ENCODE measurements around the gene LMCD1.
"Not testable (repeated sequence)": the region's sequence is repeated elsewhere in the genome, so short reads cannot be mapped to it uniquely, and the experiment has no call there.

The LMCD1 gene

DNA sequence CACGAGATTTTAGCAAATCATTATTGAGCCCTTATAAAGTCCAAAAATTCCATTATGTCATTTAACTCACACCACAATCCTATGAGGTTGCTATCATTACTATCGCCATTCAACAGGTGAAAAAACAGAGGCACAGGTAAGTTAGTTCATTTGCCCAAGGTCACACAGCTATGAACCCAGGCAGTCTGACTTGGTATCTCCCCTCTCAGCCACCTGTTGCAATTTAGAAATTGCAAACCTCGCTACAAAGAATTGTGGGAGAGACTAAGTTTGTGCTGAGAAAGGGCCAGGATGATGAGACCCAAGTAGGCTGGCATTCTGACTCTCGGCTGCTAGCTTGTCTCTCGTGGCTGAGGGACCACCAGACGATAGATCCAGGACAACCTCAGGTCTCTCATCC lies 57.7 kb downstream of the LMCD1 start:
- DNase-seq, result no peak

DNA sequence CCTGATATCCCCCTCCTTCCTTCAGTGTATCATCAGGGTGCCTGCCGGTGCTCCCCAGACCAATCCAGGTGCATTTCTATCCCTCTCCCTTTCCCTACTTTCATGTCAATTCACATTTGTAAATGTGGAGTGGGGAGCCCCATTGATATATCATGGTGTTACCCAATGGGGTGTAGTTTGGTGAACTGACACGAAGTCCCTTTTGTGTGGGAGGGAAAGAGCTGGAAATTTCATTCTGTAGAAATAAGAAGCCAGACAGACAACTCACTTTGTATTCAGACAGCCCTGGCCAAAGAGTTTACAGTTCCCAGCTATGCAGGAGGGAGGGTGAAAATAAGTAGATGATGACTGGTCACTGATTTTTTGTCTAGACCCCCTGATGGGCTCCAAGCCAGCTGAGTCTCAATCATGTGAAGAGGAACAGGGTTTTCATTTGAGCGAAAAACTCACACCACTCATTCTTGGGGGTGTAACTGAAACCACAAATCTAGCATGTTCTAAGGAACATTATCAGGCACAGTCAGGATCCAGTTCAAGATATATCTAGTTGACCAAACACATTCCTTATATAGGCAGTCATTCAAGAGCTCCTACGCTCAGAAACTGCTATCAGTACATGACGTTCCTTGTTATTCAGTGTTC lies 58.9 kb downstream of the LMCD1 start:
- no peak for DNase-seq

DNA sequence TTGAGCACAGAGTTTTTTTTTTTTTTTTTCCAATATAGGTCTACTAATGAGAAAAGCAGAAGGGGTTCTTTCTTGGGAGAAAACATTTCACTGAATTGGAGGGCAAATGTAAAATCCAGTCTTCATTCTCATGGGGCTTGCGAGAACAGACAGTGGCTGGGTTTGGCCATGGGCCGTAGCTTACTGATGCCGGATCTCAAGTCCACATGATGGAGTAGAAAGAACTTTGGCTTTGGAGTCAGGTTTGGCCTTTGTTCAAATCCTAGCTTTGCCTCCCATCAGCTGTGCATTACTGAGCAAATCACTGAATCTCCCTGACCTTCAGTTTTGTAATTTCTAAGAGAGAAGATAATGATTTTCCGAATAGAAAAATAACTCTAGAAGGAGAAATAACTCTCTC lies 59.7 kb downstream of the LMCD1 start:
- DNase-seq, result no peak

DNA sequence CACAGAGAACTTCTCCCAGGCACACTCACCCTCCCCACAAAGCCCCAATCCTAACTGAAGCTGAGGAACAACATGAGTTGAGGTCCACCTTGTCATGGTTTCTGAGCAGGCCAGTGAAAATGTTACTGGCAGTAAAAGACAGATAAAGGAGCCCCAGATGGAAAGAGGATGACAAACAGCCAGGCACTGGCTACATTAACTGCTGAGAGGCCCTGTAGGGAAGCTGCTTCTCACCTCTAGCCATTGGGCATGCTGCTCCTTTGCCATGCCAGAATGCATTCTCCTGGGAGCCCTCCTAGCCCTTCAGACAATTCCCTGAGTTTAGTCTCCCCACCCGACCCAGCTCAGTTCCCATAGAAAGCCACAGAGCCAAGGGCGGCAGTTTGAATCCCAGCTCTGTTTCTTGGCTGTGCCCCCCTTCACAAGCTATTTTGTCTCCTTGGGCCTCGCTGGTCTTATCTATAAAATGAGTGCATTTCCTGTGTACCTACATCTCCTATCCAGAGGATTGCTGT lies 60.5 kb downstream of the LMCD1 start:
- DNase-seq, result no peak

DNA sequence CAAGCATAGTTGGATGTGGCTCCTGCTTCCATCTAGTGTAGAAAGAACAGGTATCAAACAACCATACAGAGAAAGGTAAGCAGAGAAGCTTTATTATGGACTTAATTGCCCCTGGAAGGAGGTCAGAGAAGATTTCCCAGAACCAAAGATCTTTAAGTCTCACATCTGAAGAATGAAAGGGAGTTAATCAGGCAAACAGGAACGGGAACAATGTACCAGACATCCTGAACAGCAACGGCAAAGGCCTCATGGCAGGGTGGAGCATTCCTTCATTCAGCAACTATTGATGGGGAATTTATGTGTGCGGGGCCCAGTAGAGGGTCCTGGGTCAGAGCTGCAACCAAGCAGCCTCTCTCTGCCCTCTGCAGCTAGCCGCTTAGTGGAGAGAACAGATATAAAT lies 61.5 kb downstream of the LMCD1 start:
- DNase-seq, result no peak

DNA sequence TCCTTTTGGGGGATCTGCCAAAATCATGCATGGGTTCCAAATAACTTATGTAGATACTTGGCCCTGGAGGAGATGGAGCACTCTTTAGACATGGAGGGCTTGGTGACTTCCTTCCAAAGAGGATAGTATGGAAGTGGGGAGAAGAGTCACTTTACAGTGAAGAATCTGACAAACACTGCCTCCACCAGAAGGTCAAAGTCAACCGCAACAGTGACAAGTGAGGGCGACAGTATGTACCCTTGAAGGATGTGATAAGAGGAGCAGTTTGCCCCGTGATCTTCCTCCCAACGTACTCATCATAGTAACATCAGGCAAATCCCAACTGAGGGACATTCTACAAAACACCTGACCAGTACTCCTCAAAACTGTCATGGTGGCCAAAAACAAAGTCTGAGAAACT lies 62.0 kb downstream of the LMCD1 start:
- DNase-seq, result no peak

DNA sequence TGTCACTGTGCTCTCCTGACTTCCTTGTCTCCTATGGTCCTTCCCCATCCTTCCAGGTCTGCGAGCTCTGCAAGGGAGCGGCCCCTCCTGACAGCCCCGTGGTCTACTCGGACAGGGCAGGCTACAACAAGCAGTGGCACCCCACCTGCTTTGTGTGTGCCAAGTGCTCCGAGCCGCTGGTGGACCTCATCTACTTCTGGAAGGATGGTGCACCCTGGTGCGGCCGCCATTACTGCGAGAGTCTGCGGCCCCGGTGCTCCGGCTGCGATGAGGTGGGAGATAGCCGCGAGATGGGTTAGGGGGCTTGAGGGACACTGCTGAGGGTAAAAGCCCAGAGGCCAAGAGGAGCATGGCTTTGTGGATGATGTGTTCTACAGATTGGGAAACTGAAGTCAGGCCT lies 63.8 kb downstream of the LMCD1 start:
- DNase-seq, result no peak

DNA sequence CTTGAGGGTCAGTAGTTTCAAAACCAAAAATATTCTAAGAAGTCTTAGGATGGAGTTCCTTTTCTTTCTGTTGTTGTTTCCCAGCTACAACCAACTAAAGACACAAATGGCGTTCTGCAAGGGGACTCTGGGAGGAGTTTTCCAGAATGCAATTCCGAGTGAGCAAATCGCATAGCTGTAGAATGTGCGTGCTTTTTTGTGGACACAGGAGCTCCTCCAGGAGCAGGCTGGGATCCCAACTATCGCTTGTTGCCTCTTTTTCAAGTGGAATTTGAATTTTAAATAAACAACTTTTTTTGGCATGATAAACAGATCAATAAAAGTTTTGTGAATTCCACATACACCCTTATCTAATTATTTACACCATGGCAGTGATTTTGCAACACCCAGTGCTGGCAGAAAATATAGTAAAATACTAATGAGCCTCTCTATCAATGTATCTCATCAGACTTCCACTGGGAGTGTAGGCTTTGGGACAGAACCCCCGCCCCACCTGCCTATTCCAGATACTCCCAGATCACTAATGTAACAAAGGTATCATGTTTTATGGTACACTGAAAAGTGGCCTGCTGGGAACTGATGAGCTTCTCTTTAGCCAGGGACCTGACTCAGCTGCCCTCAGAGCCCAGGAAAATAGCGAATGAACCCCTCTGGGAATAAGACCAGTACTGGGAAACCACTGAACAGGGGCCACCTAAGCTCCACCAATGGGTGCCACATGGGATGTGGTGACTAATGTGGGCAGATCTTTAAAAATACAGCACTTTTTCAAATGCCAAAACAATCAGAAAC lies 66.4 kb downstream of the LMCD1 start:
- DNase-seq, result no peak

DNA sequence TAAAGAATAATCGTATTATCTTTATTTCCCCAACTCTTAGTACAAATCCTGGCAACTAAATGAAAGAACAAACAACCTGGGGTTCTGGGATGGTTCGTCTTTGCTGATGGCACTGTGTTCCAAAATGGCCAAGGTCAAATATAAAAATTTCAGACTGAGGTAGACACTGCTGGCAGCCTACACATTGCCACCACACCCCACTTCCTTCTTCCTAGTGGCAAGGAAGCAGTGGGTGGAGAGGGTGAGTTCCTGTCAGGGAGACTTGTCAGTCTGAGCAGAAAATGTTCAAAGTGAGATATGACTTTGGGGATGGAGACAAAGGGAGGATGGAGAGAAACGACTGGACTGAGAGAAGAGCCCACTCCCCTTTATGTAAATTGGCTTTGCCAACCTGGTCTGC lies 69.6 kb downstream of the LMCD1 start:
- DNase-seq, result no peak

DNA sequence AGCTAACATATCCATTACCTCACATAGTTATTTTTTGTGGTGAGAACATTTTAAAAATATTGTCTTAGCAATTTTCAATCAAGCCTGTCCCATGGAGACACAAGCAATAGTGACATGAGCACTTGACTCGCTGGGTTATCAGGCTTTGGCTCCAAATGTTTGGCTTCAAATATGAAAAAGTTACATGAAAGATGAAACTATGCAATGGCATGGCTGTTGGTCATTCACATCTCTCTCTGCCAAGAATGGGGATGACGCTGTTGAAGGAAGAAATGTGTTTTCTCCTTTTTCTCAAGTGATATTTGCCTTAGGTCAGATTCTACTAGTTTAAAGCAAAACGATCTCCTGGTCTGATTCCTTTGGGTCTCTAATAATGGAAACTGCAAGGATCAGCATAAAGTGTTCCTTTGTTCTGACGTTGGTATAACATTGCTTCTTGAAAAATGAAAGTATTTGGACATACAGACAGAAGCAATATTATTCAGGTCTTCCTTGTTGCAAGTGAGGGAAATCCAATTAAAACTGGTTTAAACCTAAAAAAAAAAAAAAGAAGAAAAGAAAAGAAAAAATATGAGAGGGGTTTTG lies 71.8 kb downstream of the LMCD1 start:
- DNase-seq, result no peak

DNA sequence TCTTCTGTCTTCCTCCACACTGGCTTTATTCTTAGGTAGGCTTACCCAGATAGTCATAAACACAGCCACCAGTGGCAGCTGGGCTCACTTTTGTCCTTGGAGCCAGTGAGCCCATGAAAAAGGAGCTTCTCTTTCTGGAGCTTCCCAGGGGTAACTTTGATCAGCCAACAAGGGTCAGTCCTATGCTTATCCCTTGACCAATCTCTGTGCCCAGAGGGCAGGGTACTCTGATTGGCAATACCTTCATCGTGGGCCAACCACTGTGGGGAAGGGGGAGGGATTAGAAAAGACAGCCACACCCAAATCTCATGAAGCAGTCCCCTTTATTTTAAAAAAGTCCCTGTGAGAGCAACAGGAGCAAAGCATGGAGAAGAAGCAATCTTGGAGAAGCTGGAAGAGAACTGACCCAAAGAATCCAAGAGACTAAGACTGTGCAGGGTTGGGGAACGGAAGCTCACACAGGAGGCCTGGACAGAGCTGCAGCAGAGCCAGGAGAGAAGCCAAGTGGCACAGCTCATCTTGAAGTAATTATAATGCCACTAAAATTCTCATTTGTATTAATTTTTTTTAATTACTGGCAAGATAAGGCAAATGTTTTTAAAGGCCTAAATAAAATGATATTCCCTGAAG lies 72.5 kb downstream of the LMCD1 start:
- DNase-seq, result no peak

DNA sequence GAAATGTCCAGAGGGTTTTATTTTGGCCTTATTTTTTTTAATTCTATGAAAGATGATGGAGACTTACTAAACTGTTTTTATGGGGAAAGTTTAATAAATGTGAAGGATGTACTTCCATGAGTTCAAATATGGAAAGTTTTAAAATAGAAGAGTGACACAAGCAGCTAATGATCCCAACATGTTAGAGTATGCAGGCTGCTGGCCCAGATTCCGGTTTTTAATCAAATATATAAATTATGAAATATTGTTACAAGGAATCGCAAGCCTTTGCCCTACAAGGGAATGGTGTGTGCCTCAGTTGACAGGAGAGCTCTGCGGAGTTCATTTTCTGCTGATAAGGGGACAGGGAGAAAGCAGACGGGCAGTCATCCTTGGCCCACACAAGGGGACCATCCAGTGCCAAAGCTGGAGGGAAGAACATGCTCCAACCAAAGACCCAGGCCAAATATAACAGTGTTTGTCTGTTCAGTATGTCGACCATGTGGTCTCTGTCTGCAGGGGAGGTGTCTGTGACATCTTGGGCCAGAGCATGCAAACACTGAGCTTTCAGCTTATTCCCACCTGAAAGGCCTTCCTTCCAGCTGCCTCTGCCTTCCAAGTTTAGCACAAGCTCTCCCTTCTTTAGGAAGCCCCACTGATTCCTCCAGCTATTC lies 73.2 kb downstream of the LMCD1 start:
- no peak for DNase-seq

DNA sequence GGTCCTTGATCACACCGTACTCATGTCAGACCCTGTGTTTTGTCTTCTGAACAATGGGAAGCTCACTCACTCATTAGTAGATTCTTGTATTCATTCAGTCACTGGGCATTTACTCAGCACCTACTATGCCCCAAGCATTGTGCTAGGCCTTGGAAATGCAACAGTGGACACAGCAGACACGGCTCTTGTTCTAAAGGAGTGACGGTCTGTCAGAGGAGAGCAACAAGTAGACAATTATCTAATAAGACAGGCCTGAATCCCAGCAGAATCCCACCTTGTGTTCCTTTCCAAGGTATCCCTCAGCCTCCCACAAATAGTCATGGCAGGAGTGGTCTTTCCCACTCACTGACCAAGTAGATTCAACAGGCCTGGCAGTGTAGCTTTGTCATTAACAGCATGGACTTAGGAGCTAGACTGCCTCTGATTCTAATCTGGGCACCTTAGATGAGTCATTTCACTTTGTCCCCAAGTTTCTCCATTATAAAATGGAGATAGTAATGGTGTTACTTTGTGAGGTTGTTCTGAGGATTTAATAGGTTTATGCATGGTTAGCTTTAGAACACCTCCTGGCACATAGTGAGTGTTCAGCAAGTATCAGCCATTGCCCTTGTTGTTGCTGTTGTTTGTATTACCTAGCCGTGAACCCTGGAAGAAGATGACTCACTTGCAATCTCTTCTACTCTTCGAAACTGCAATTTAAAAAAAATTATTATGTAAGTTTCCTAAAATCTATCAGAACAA lies 73.9 kb downstream of the LMCD1 start:
- no peak for DNase-seq

DNA sequence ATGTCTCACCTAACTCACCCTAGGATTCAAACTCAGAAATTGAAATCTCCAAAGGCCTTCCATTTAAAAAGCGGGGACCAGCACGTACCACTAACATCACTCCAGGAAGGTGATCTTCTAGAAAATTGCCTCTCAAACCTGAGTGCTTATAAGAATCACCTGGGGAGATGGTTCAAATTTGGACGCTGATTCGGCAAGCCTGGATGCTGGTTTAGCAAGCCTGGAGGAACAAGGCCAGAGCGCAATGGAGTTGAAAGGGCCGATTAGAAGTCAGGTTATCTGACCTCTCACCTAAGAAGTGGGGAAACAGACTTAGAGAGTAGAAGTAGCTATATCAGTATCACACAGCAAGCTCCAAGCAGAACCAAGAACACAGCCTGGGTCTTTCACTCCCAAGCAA lies 74.8 kb downstream of the LMCD1 start:
- DNase-seq, result no peak

DNA sequence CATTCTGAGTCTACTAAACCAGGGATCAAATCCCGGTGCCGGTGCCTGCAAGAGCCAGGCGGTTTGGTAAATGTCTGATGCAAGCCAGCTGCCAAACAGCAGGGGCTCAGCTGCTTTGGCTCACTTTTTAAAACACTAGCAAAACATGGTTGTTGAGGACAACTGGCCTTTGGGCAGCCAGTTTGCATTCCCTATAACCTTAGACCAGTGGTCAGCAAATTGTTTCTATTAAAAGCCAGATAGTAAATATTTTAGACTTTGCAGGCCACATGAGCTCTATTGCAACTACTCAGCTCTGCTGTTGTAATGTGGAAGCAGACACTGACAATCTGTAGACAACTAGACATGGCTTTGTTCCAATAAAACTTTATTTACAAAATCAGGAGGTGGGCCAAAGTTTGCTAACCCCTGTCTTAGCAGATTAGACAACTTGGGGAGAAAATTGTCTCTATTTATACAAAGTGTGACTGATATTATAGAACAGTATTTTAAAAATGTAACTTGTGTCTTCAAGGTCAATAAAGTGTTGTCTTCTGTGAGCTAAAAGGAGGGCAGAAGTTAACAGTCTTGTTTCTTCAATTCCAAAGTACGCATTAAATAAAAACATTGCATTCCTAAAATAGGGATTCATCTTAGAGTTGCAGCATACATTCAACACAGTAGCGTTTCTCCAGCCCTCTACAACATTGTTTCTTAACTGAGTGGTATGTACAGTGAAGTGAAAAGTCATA lies 75.4 kb downstream of the LMCD1 start:
- no peak for DNase-seq

DNA sequence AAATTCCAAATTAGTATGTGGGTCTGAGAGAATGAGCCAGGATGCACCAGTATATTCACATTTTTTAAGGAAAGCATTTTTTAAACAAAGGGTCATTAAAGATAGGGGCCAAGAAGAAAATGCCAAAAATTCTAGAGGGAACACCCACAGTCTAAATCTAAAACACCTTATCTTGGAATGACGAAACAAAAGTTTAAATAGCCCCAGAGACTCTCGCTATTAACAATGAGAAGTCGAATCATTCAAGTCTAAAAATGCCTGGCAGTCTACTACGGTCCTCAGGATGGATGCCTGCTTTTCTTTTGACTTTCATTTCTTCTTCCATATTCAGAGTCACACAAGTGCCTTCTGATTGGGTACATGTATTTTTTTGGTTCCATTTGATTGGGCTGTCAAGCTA lies 76.7 kb downstream of the LMCD1 start:
- DNase-seq, result no peak

DNA sequence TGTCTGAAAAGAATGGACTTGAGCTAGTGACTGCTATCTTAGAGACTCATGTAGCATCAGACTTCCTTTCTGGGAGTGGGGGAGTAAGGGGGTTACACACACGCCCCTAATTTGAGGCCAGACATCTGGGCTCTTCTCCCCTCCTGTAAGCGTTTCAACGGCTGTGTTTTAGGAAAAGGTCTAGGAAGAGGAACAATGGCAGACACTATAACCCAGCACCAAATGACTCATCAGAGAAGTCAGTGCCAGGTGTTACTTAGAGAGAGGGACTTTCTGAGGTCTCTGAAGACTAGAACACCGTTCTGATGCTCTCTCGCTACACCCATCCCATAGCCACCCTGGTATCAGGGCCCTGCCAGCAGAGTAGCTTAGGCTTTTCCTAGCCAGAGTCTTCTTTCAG lies 77.5 kb downstream of the LMCD1 start:
- no peak for DNase-seq

DNA sequence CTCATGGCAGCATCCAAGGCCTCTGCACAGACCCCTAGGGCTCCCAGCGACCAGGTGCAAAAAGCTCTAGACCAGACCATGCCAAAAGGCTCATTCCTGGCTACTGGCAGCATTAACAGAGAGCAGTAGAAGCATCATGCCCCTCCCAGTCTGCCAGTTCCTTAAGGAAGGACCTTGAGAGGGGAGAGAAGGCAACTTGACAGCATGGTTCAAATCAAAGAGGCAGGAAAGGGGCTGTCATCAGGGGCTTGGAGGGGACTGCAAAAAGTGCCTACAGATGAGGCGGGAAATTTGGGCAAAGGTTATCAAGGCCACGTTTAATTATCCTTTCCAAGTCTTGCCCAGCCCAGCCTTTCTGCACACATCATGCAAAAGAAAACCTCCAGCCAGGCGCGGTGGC lies 78.3 kb downstream of the LMCD1 start:
- no peak for DNase-seq

DNA sequence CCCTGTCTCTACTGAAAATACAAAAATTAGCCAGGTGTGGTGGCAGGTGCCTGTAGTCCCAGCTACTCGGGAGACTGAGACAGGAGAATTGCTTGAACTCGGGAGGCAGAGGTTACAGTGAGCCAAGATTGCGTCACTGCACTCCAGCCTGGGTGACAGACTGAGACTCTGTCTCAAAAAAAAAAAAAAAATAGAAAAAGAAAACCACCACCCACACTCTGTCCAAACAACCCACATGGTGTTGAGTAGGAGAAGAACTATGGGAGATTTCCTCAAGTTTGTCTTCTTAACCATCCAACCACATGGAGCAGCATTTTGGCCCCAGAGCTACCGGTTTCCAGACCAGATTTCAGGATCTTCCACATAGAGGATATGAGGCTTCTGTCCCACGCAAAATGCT lies 78.8 kb downstream of the LMCD1 start:
- DNase-seq, result not testable (repeated sequence)

DNA sequence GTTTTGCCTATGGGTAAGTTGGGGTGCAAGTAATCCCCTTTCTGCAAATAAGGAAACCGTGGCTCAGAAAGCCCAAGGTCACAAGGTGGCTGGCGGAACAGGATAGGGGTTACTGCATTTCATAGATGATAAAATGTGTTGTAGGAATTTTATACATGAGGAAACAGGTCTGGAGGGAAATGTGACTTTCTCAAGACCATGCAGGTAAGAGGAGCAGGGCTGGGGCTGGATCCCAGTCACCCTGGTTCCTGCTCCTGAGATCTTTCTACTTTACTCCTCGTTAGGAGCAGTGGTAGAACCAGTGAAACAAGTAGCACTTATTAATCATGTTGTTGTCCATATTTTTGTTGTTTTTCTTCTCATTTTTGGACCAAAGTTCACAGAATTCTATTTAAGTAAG lies 79.8 kb downstream of the LMCD1 start:
- DNase-seq, result no peak

Data from hypothalamus (tissue), 51 donors.